Measurements from ENCODE around the gene CLDN3. TPM values are rescaled to one million over a fixed set of nuclear protein-coding genes. Genes with fewer than 3 reads are reported as not detected.
A peak's percentile ranks its signal among the peaks of the same experiment; 100 is the strongest.

The CLDN3 gene
- total and polyA plus RNA-seq, 9 of the 15 experiments (the other 6 are each of a cell fraction or from before 2014, with no cell fraction given): 0.29 TPM; not detected in 8

DNA sequence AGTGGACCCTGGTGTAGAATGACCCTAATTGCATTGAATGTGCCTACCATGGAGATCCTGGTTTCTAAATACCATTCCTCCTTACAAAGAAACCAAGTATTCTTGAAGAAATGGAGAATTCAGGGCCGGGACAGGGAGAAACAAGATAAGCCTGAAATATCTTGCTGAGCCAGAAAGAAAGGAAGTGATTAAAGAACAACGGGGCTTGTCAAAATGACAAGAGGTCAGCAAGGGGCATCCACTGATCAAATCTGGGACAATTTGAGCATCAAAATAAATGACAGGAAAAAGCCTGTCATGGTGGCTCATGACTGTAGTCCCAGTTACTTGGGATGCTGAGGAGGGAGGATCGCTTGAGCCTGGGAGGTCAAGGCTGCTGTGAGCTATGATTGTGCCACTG lies 39.6 kb downstream of the CLDN3 start:
- Histone ChIP-seq H3K9ac (ENCODE audit: insufficient read depth in 1 of 2, low read depth in 2 of 2, low read length in 2 of 2) (no peak overlapping the region), H2AFZ (ENCODE audit: low read depth, low read length) (no peak overlapping the region), H3K27ac (ENCODE audit: extremely low read depth, low read depth, low read length) (no peak overlapping the region), H3K4me1 (replicated peaks in 1 of 2; ENCODE audit: control insufficient read depth in 2 of 2, insufficient read depth in 2 of 2, low read length in 2 of 2) (peaks cover 13 to 19% of the 10 kb centered on the region in 2 experiments; a peak in 4 of 5 replicates), H4K20me1 (replicated peaks; ENCODE audit: control insufficient read depth, insufficient read depth, low read length) (peaks cover 8% of the 10 kb centered on the region), H3K9me3 (replicated peaks; ENCODE audit: control insufficient read depth, insufficient read depth, low read depth, low read length) (no peaks in the 10 kb centered on the region), H3K4me2 (ENCODE audit: insufficient read depth, low read length) (no peak overlapping the region), H3K27me3 (ENCODE audit: control insufficient read depth in 2 of 2, insufficient read depth in 2 of 2, low read length in 2 of 2) (no peaks in the 10 kb centered on the region; a peak in 1 of 5 replicates), H3K9me1 (ENCODE audit: control insufficient read depth, insufficient read depth, low read length) (no peaks in the 10 kb centered on the region), H3K79me2 (ENCODE audit: control insufficient read depth, insufficient read depth, low read length) (no peaks in the 10 kb centered on the region), H3K36me3 (ENCODE audit: control insufficient read depth, insufficient read depth, low read length) (peaks cover under 1% of the 10 kb centered on the region; the same call in 1 of the 3 replicates), H3K4me3 (no peak overlapping the region)
- BruUV-seq (replicated peaks): no TSS peak
- 2% methylated on average over 3 of the region's 3 CpGs for WGBS (ENCODE audit: insufficient coverage, low coverage, missing lambda C conversion rate)
- intact Hi-C loops (cut with micrococcal nuclease): loop anchor here (5.0 to 10.0 kb wide), 2 partner anchors 63 to 396 kb away; partner anchors contain the start of gene VPS37D
- DNase-seq (ENCODE audit: extremely low read depth in 1 of 4, low spot score in 3 of 4): peak in 1 of 4 experiments; percentile 55
- POLR2A ChIA-PET: interaction anchor here (0.6 kb wide), 1 partner anchor 94 kb away, joined by 3 read pairs; no protein-coding TSS in a partner anchor
- no peak for FAIRE-seq
- CTCF ChIA-PET (ENCODE audit: low intra/inter-chr PET ratio): interaction anchor here (0.7 to 1.2 kb wide), 3 partner anchors 119 to 134 kb away, joined by 3 to 4 read pairs (median 3); no protein-coding TSS in a partner anchor
- ATAC-seq: no peak
- in situ Hi-C loops (cut with MboI): loop anchor here (5.0 to 10.0 kb wide), 2 partner anchors 123 to 396 kb away; no protein-coding TSS in a partner anchor
- no peak for TF ChIP-seq L3MBTL2 (IDR thresholded peaks at IDR 0.05)
- peak; percentile 61 for TF ChIP-seq CTBP1 (IDR thresholded peaks at IDR 0.05; ENCODE audit: borderline replicate concordance)
- TF ChIP-seq TCF3 (CRISPR knock-in tag; IDR thresholded peaks at IDR 0.05): peak; percentile 62
- TF ChIP-seq MEIS2 (IDR thresholded peaks at IDR 0.05; ENCODE audit: partially characterized antibody): peak; percentile 84
- peak; percentile 12; the same call in 1 of the 2 replicates for TF ChIP-seq GATA2 (CRISPR knock-in tag; IDR thresholded peaks at IDR 0.05)
- no peak for TF ChIP-seq GTF2E2 (tag; IDR thresholded peaks at IDR 0.05)
- no peak for TF ChIP-seq ZNF431 (CRISPR knock-in tag; IDR thresholded peaks at IDR 0.05)
- no peak for TF ChIP-seq SNIP1 (IDR thresholded peaks at IDR 0.05; ENCODE audit: low read depth)
- TF ChIP-seq EP300 (IDR thresholded peaks at IDR 0.05; ENCODE audit: low read length): peak; percentile 41; the same call in 1 of the 2 replicates
- TF ChIP-seq VEZF1 (CRISPR knock-in tag; IDR thresholded peaks at IDR 0.05): 0 out of 2 replicates have a peak, but pooled peaks have one; percentile 20
- no peak for TF ChIP-seq NCOA6 (IDR thresholded peaks at IDR 0.05)
- TF ChIP-seq JUND (IDR thresholded peaks at IDR 0.05; ENCODE audit: borderline replicate concordance, low read depth, low read length): no peak
- peak; percentile 18; the same call in 1 of the 3 replicates for TF ChIP-seq JUND (tag; IDR thresholded peaks at IDR 0.05; ENCODE audit: borderline replicate concordance, low read depth, low read length)
- TF ChIP-seq, protein P1, sequence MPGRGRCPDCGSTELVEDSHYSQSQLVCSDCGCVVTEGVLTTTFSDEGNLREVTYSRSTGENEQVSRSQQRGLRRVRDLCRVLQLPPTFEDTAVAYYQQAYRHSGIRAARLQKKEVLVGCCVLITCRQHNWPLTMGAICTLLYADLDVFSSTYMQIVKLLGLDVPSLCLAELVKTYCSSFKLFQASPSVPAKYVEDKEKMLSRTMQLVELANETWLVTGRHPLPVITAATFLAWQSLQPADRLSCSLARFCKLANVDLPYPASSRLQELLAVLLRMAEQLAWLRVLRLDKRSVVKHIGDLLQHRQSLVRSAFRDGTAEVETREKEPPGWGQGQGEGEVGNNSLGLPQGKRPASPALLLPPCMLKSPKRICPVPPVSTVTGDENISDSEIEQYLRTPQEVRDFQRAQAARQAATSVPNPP (IDR thresholded peaks at IDR 0.05; ENCODE audit: borderline replicate concordance, insufficient read depth, insufficient read length): no peak
- TF ChIP-seq, protein P2, sequence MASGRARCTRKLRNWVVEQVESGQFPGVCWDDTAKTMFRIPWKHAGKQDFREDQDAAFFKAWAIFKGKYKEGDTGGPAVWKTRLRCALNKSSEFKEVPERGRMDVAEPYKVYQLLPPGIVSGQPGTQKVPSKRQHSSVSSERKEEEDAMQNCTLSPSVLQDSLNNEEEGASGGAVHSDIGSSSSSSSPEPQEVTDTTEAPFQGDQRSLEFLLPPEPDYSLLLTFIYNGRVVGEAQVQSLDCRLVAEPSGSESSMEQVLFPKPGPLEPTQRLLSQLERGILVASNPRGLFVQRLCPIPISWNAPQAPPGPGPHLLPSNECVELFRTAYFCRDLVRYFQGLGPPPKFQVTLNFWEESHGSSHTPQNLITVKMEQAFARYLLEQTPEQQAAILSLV (tag; IDR thresholded peaks at IDR 0.05): no peak
- 0 out of 2 replicates have a peak, but pooled peaks have one; percentile 49 for TF ChIP-seq ZNF766 (CRISPR knock-in tag; conservative IDR thresholded peaks at IDR 0.05)
- peak; percentile 47; the same call in 1 of the 2 replicates for TF ChIP-seq CBFA2T2 (conservative IDR thresholded peaks at IDR 0.05)
- peak; percentile 36; the same call in 1 of the 2 replicates for TF ChIP-seq CXXC5 (CRISPR knock-in tag; IDR thresholded peaks at IDR 0.05)
- TF ChIP-seq SMARCA4 (IDR thresholded peaks at IDR 0.05): 0 out of 2 replicates have a peak, but pooled peaks have one; percentile 34
- TF ChIP-seq MTA2 (IDR thresholded peaks at IDR 0.05; ENCODE audit: low read depth): 0 out of 2 replicates have a peak, but pooled peaks have one; percentile 28
- TF ChIP-seq ZNF282 (CRISPR knock-in tag; IDR thresholded peaks at IDR 0.05): no peak
